Body of pancreas (tissue), 4 donors: ENCODE data around the gene SLC16A6. TPM values are rescaled to one million over a fixed set of nuclear protein-coding genes. Genes with fewer than 3 reads are reported as not detected.

Experiments used
- ATAC-seq: fragments of 150-250 bp; one replicate; pipeline ENCODE4 v1.9.1; 2016
- DNase-seq, 4 donors: peaks; one replicate each; pipeline ENCODE4 v3.0.0-alpha.2; 2019
- H3K27ac ChIP-seq, 4 donors: fragments of 200-600 bp; sonication (generic); 1 replicate in 3 of 4; 2 replicates in 1 of 4; pipeline versions ENCODE4 v1.5.1 to v1.6.1; 2016 to 2019; ENCODE audit warnings: mild to moderate bottlenecking in 1 of 4, mixed read lengths in 1 of 4, moderate library complexity in 1 of 4
- H3K27me3 ChIP-seq, 2 donors: fragments of 200-600 bp; sonication (generic); one replicate each; pipeline ENCODE4 v1.6.0; 2016; ENCODE audit warnings: mild to moderate bottlenecking in 1 of 2
- H3K36me3 ChIP-seq, 2 donors: fragments of 200-600 bp; sonication (generic); replicated peaks in 1 of 2; 2 replicates each; pipeline ENCODE4 v1.5.1; 2016; ENCODE audit warnings: low read depth in 2 of 2; ENCODE audit not compliant: insufficient read depth in 1 of 2
- H3K4me1 ChIP-seq: fragments of 200-600 bp; sonication (generic); one replicate; pipeline ENCODE4 v1.6.0; 2016
- H3K4me3 ChIP-seq, 2 donors: fragments of 200-600 bp; sonication (generic); 1 replicate in 1 of 2; 2 replicates in 1 of 2; pipeline ENCODE4 v1.5.1; 2016 to 2019
- H3K9me3 ChIP-seq, 3 donors: fragments of 200-600 bp; sonication (generic); 1 replicate in 2 of 3; 2 replicates in 1 of 3; pipeline ENCODE4 v1.5.1; 2016
- CTCF ChIP-seq, 7 experiments: fragments of 450-650 bp in 4 of 7; fragments of 200-600 bp in 3 of 7; sonication (generic) in 3 of 7; IDR thresholded peaks; one replicate each; pipeline ENCODE4 v1.5.1; 2016 to 2019; ENCODE audit warnings: antibody characterized with exemption in 7 of 7
- POLR2A ChIP-seq, 3 donors: fragments of 450-650 bp; IDR thresholded peaks; one replicate each; pipeline ENCODE4 v1.6.1; 2016; ENCODE audit warnings: antibody characterized with exemption in 3 of 3, mild to moderate bottlenecking in 2 of 3
- WGBS, 2 donors: methylation state at CpG; one replicate each; pipeline ENCODE4 v1.1.5; 2017; 5-methylcytosine and 5-hydroxymethylcytosine counted together
- intact Hi-C: fragments of 100-400 bp; cut with DNase I; formaldehyde crosslinking; loops from one replicate; pipeline ENCODE4 v1.15.1; 2023
- total RNA-seq, 2 donors: library from RNA; depleted of rRNA; stranded (reverse); fragments of >200 nt; gene quantifications; one replicate each; pipeline ENCODE4 v1.1.0, GENCODE V29; 2016

SLC16A6 gene
- total RNA-seq, 2 donors from 2014 or later: under 0.01 TPM; not detected in 1

DNA sequence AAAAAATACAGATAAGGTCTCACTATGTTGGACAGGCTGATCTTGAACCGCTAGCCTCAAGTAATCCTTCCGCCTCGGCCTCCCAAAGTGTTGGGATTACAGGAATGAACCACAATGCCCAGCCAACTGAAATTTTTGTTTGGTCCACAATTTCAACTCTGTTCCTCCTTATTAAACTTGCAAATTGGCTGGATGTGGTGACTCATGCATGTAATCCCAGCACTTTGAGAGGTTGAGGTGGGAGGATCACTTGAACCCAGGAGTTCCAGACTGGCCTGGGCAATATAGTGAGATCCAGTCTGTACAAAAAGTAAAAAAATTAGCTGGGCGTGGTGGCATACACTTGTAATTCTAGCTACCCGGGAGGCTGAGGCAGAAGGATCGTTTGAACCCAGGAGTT lies 13.8 kb upstream of the SLC16A6 start:
- intact Hi-C loops: no loop called here
- peaks cover 6% of the 10 kb centered on the region for H3K4me1 ChIP-seq
- H3K27ac ChIP-seq: no peak overlapping the region

DNA sequence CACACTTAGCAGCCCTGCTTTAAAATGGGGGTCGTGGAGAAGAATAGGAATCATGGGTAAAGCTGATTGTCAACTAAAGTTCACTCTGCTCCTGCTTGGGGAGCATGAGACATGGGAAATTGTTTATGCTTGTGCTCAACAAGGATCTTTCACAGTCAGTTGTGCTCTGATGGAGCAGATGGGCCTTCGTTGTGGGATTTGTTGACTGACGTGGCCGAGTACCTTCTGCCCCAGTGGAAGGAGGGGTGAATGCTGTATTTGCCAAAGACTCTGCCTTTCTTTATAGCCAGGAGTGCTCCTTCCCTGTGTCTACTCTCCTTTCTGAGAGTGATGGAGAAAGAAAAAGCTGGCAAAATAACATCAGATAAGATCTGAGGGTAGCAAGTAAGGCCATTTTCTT lies 11.7 kb upstream of the SLC16A6 start:
- peaks cover 6% of the 10 kb centered on the region for H3K4me1 ChIP-seq
- WGBS, 2 donors: 57 to 60% methylated on average over 4 of the region's 4 CpGs
- H3K27me3 ChIP-seq: no peaks in the 10 kb centered on the region
- DNase-seq (no peak), ATAC-seq (no peak)
- intact Hi-C loops: no loop called here
- H3K9me3 ChIP-seq: no peaks in the 10 kb centered on the region
- no peak for TF ChIP-seq CTCF (IDR thresholded peaks at IDR 0.05)
- no peak for TF ChIP-seq POLR2A (IDR thresholded peaks at IDR 0.05)
- H3K27ac ChIP-seq: no peak overlapping the region
- no peak overlapping the region for H3K4me3 ChIP-seq
- no peaks in the 10 kb centered on the region for H3K36me3 ChIP-seq

More for the DNA sequence above, 13.8 kb upstream of the SLC16A6 start:
- WGBS, 2 donors: 90 to 94% methylated on average over 6 of the region's 6 CpGs
- Histone ChIP-seq H3K4me3 (no peak overlapping the region), H3K36me3 (no peaks in the 10 kb centered on the region), H3K27me3 (no peaks in the 10 kb centered on the region), H3K9me3 (no peaks in the 10 kb centered on the region)
- TF ChIP-seq CTCF (IDR thresholded peaks at IDR 0.05) (no peak), POLR2A (IDR thresholded peaks at IDR 0.05) (no peak)
- ATAC-seq (no peak), DNase-seq (no peak)

DNA sequence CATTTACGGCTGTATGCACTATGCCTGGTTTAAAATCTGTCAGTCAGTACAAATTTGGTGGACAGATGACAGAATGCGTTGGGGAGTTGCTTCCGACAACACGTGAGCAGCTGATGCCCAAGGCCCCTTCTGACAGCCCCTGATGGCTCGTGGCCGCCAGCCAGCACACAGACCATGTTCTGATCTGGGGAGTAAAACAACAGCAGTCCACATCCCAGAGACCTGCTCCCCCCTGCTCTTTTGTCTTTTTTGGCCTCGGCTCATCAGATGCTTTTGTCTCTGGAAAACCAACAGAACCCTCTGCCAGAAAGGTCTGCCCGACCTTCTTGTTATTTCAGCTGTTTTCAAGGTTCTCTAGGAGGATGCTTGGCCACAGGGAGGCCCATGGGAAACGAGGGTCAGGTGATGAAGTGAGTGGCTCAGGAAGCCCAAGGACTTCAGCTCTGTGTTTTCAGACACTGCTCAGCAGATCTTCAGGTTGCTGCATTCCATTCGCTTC lies 11.2 kb upstream of the SLC16A6 start:
- DNase-seq (no peak), ATAC-seq (no peak)
- Histone ChIP-seq H3K4me1 (peaks cover 6% of the 10 kb centered on the region), H3K36me3 (no peaks in the 10 kb centered on the region), H3K27ac (no peak overlapping the region), H3K9me3 (no peaks in the 10 kb centered on the region), H3K27me3 (no peaks in the 10 kb centered on the region), H3K4me3 (no peak overlapping the region)
- WGBS, 2 donors: 61 to 70% methylated on average over 10 of the region's 10 CpGs
- TF ChIP-seq POLR2A (IDR thresholded peaks at IDR 0.05): no peak
- no peak for TF ChIP-seq CTCF (IDR thresholded peaks at IDR 0.05)
- intact Hi-C loops: no loop called here

DNA sequence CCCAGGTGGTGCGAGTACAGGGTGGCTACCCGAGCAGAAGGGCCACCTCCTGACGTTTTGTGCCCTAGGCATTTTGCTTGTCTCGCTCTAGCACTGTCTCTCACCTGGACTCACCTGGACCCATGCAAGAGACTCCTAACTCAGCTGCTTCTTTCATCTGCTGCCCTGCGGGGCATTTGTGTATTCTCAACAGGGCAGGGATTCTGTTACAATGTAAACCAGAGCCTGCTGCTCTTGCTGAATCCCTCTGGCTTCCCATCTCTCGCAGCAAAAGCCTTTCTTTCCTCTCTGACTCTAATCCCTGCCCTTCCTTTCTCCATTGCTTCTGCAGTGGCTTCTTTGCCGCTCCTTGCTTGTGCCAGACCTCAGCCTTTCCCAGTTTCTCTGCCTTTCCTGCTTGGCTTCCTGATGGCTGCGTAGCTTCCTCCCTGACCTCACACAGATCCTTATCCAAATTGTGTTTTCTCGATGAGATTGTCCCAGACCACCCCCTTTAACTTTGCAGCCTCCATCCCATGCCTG lies 10.6 kb upstream of the SLC16A6 start:
- intact Hi-C loops: no loop called here
- no peak for DNase-seq
- no peaks in the 10 kb centered on the region for H3K36me3 ChIP-seq

More for the DNA sequence above, 10.6 kb upstream of the SLC16A6 start:
- no peak for ATAC-seq
- H3K9me3 ChIP-seq: no peaks in the 10 kb centered on the region
- H3K4me1 ChIP-seq: peaks cover 6% of the 10 kb centered on the region
- H3K27ac ChIP-seq: no peak overlapping the region
- no peaks in the 10 kb centered on the region for H3K27me3 ChIP-seq
- no peak for TF ChIP-seq POLR2A (IDR thresholded peaks at IDR 0.05)
- no peak for TF ChIP-seq CTCF (IDR thresholded peaks at IDR 0.05)
- no peak overlapping the region for H3K4me3 ChIP-seq
- 72% methylated on average over 9 of the region's 9 CpGs for WGBS, 2 donors
